ENCODE measurements around the gene UBTD2. TPM values are rescaled to one million over a fixed set of nuclear protein-coding genes. Genes with fewer than 3 reads are reported as not detected.

The UBTD2 gene
- total RNA-seq, 1 experiment from 2014 or later: 18.3 TPM

DNA sequence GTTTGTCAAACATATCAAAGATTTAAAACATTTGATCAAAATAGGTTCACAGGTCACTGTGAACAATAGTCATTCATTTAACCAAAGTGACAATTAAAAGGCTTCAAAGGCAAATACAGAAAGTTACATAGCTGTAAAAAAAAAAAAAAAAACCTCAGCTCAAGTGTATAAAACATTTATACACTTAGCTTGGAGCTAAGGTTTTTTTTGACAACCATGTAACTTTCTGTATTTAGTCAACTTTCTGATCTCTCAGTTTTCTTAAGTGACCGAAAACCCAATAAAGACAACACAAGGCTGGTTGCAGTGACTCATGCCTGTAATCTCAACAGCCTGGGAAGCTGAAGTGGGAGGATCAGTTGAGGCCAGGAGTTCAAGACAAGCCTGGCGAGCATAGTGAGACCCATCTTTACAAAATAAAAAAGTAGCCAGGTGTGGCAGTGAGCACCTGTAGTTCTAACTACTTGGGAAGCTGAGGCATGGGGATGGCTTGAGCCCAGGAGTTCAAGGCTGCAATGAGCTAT, 16.4 kb upstream of the UBTD2 start:
- intact Hi-C loops (cut with micrococcal nuclease; ENCODE audit: unreplicated experiment): no loop called here
- Histone ChIP-seq H3K9me3 (ENCODE audit: low read depth, low read length, poor library complexity, severe bottlenecking) (no peaks in the 10 kb centered on the region), H3K4me3 (ENCODE audit: low read depth, low read length, poor library complexity, severe bottlenecking) (no peak overlapping the region), H3K36me3 (ENCODE audit: insufficient read depth, low read length, poor library complexity, severe bottlenecking) (no peaks in the 10 kb centered on the region), H3K4me1 (ENCODE audit: insufficient read depth, low read length, poor library complexity, severe bottlenecking) (no peaks in the 10 kb centered on the region), H3K27ac (ENCODE audit: low read depth, low read length, poor library complexity, severe bottlenecking) (no peak overlapping the region), H3K27me3 (replicated peaks; ENCODE audit: insufficient read depth, low read depth, low read length, poor library complexity) (no peaks in the 10 kb centered on the region)
- TF ChIP-seq EZH2 (IDR thresholded peaks at IDR 0.05; ENCODE audit: borderline replicate concordance, low read depth, low read length, poor library complexity, severe bottlenecking): no peak
- TF ChIP-seq, protein P1, sequence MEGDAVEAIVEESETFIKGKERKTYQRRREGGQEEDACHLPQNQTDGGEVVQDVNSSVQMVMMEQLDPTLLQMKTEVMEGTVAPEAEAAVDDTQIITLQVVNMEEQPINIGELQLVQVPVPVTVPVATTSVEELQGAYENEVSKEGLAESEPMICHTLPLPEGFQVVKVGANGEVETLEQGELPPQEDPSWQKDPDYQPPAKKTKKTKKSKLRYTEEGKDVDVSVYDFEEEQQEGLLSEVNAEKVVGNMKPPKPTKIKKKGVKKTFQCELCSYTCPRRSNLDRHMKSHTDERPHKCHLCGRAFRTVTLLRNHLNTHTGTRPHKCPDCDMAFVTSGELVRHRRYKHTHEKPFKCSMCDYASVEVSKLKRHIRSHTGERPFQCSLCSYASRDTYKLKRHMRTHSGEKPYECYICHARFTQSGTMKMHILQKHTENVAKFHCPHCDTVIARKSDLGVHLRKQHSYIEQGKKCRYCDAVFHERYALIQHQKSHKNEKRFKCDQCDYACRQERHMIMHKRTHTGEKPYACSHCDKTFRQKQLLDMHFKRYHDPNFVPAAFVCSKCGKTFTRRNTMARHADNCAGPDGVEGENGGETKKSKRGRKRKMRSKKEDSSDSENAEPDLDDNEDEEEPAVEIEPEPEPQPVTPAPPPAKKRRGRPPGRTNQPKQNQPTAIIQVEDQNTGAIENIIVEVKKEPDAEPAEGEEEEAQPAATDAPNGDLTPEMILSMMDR (conservative IDR thresholded peaks at IDR 0.05; ENCODE audit: low read depth, low read length): no peak
- ChIA-PET POLR2A (ENCODE audit: low non-redundant PET) (interaction anchor here (0.6 kb wide), 1 partner anchor 587 kb away, joined by 5 read pairs; no protein-coding TSS in a partner anchor), CTCF (no interaction called here)
- DNase-seq (ENCODE audit: low spot score): no peak
- BruUV-seq (replicated peaks): no TSS peak

- Histone ChIP-seq H3K9me3 (ENCODE audit: low read depth, low read length, poor library complexity, severe bottlenecking) (no peaks in the 10 kb centered on the region), H3K27ac (ENCODE audit: low read depth, low read length, poor library complexity, severe bottlenecking) (no peak overlapping the region), H3K27me3 (replicated peaks; ENCODE audit: insufficient read depth, low read depth, low read length, poor library complexity) (no peaks in the 10 kb centered on the region), H3K4me3 (ENCODE audit: low read depth, low read length, poor library complexity, severe bottlenecking) (no peak overlapping the region), H3K4me1 (ENCODE audit: insufficient read depth, low read length, poor library complexity, severe bottlenecking) (peaks cover 3% of the 10 kb centered on the region), H3K36me3 (ENCODE audit: insufficient read depth, low read length, poor library complexity, severe bottlenecking) (no peaks in the 10 kb centered on the region)
- DNase-seq (ENCODE audit: low spot score): no peak
- POLR2A ChIA-PET (ENCODE audit: low non-redundant PET): no interaction called here
- CTCF ChIA-PET: no interaction called here
- TF ChIP-seq, protein P1 (conservative IDR thresholded peaks at IDR 0.05; ENCODE audit: low read depth, low read length): no peak
- TF ChIP-seq EZH2 (IDR thresholded peaks at IDR 0.05; ENCODE audit: borderline replicate concordance, low read depth, low read length, poor library complexity, severe bottlenecking): no peak
- intact Hi-C loops (cut with micrococcal nuclease; ENCODE audit: unreplicated experiment): loop anchor here (5.0 kb wide), 1 partner anchor 383 kb away; no protein-coding TSS in a partner anchor
- BruUV-seq (replicated peaks): no TSS peak
These were observed 11.3 kb upstream of the UBTD2 start for GRCh38 chr5:172294831-172295230.

DNA sequence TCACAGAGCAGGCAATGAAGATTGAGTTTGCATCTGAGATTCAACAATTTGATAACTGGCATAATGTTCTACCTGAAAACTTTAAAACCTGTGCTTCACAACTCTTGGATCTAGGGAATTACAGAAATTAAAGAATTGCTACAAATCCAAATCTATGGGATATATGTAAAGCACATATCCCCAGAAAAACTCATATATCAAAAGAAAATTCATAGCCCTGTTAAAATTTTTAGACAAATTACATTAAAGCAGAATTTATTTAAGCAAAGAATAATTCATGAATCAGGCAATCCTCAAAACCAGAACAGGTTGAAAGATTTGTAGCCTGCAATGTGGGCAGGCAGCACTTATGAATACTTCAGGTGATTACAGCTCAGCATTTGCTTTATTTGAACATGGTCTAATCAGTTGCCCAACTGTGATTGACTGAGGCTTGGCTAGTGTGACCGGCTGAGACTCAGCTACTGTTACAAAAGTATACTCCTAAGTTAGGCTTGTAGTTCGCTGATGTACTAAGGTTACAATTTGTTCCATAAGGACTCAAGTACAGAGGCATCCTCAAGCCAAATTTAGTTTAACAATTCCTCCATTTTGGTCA, 10.3 kb upstream of the UBTD2 start:
- ChIA-PET CTCF (interaction anchor here (1.0 to 1.2 kb wide), 3 partner anchors 10 to 234 kb away, joined by 3 to 4 read pairs (median 3); partner anchors contain the start of gene UBTD2), POLR2A (ENCODE audit: low non-redundant PET) (interaction anchor here (0.5 to 0.6 kb wide), 2 partner anchors 35 to 665 kb away, joined by 4 to 8 read pairs; no protein-coding TSS in a partner anchor)
- no peak for DNase-seq (ENCODE audit: low spot score)
- Histone ChIP-seq H3K27me3 (replicated peaks; ENCODE audit: insufficient read depth, low read depth, low read length, poor library complexity) (no peaks in the 10 kb centered on the region), H3K4me1 (ENCODE audit: insufficient read depth, low read length, poor library complexity, severe bottlenecking) (peaks cover 3% of the 10 kb centered on the region), H3K9me3 (ENCODE audit: low read depth, low read length, poor library complexity, severe bottlenecking) (no peaks in the 10 kb centered on the region), H3K36me3 (ENCODE audit: insufficient read depth, low read length, poor library complexity, severe bottlenecking) (no peaks in the 10 kb centered on the region), H3K27ac (ENCODE audit: low read depth, low read length, poor library complexity, severe bottlenecking) (no peak overlapping the region), H3K4me3 (ENCODE audit: low read depth, low read length, poor library complexity, severe bottlenecking) (no peak overlapping the region)
- TF ChIP-seq, protein P1 (conservative IDR thresholded peaks at IDR 0.05; ENCODE audit: low read depth, low read length): no peak
- TF ChIP-seq EZH2 (IDR thresholded peaks at IDR 0.05; ENCODE audit: borderline replicate concordance, low read depth, low read length, poor library complexity, severe bottlenecking): no peak
- no TSS peak for BruUV-seq (replicated peaks)
- intact Hi-C loops (cut with micrococcal nuclease; ENCODE audit: unreplicated experiment): loop anchor here (1.0 to 5.0 kb wide), 2 partner anchors 187 to 382 kb away; no protein-coding TSS in a partner anchor

Data from A673 (cell line).